GM19455 (cell line): ENCODE results near the gene NEU4.
"Not testable (repeated sequence)": the region's sequence is repeated elsewhere in the genome, so short reads cannot be mapped to it uniquely, and the experiment has no call there.

Experiments
- ATAC-seq: cut with Tn5 transposase; IDR thresholded peaks from one replicate; pipeline ENCODE4 v1.9.1; 2021; ENCODE audit not compliant: unreplicated experiment

Gene NEU4

DNA sequence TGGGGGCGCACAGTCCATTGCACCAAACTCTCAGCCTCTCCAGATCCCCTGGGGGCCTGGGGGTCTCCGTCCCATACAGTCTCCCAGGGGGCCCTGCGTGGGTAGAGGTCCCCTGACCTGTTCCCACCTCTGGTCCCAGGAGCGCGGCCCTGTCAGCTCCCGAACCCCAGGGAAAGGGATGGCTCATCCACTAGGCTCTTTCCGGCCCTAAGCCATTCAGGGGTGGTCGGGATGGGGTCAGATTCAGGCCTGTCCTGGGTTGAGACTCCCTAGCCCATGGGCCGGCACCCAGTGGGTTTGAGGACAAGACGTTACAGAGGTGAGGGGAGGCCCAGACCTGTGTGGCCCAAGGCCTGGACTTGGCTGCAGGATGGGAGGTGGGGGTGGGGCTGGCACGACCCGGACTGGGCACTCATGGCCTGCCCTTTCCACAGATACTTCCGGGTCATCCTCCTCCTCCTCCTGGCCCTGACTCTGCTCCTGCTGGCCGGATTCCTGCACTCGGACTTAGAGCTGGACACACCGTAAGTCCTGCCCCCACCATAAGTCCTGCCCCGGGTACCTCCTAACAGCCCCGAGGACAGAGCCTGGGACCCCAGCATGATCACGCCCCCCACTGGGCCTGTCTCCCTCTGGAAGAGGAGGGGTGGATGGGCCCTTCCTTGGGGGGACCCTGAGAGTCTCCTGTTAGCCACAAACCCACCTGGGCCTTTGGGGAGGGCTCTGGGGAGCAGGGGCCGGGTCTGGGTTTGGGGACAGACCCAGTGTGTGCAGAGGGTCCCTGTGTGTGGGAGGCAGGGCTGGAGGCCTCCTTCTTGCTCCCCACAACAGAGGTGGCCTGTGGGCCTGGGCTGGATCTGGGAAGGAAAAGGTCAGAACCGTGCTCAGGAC, 10.1 kb upstream of the NEU4 start:
- no peak for ATAC-seq

DNA sequence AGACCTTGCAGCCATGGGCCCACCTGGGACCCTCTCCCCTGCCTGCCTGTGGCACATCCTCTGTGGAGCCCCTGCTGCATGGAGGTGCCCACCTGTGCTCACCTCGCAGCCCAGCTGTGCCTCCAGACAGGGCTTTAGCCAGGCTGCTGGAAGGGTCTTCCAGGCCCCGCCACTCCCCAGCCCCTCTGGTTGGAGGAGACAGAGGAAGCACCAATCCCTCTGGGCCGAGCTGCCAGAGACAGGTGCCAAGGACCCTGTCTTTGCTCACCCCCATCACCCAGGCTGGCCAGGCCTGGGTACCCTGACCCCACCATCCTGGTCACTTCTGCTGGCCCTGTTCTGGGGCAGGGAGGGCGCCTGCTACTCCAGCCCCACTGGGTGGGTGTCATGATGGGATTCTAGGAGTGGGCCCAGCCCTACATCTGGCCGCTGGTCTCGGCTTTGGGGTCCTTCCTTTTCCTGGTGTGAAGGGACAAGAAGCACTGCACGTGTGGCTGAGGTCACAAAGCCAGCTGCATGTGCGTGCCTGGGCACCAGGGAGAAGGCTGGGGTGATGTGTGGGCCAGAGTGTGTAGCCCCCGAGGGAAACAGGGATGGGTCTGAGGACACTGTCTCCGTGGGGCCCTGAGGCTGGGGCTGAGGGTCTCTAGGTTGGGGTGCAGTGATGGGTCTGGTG, 9.3 kb upstream of the NEU4 start:
- ATAC-seq: no peak

DNA sequence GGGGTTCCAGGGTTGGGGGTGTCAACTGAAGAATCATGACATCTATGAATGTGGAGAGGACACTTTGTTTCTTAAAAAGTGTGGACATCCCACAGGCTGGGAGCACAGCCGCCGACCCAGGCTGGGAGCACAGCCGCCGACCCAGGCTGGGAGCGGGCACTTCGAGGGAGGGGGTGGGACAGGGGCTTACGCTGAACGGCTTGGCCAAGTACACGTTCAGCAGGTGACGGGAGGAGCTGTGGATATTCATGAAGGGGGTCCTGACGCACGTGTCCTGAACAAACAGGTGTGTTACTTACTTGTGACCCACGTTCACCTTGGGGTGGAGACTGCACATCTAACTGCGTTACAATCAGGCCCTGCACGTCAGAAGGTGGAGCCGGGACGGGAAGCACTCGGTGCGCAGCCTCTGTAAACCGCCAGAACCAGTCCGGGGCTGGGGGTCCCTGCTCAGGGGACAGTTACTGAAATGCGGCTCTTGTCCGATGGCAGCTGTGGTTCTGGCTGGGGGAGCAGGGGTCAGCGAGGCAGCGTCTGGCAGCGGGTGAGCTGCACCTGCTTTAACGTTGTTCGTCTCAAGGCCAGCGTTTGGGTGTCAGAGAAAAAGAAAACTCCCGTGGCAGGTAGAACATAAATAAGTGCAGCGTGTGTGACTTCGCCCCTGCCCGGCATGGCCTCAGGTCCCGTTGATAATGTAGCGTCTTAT, 8.6 kb upstream of the NEU4 start:
- ATAC-seq: not testable (repeated sequence)

DNA sequence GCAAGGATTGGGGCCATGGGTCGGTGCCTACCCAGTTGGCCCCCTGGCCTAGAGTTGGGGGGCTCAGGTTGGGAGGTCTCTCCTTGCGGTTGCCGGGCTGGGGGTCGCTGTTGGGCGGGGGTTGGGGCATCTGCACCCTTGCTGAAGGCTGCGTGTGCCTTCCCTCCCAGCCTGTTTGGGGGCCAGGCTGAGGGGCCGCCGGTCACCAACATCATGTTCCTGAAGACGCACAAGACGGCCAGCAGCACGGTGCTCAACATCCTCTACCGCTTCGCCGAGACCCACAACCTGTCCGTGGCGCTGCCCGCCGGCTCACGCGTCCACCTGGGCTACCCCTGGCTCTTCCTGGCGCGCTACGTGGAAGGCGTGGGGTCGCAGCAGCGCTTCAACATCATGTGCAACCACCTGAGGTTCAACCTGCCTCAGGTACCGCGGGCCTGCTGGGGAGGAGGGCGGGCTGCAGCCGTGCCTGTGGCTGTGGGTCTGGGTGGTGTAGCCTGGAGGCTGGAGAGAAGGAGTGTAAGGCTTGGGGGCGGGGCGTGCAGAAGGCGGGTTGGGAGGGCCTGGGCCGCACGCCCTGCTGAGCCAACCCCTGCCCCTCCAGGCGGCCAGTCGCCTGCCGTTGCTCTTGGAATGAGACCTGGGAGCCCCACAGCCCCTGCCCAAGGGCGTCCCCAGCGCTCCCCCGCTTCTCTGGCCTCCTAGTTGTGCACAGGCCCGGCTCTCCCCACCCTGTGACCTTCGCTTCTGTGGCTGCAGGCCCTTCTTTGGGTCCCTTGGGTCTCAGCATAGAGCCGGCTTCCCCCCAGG, 7.2 kb upstream of the NEU4 start:
- no peak for ATAC-seq

DNA sequence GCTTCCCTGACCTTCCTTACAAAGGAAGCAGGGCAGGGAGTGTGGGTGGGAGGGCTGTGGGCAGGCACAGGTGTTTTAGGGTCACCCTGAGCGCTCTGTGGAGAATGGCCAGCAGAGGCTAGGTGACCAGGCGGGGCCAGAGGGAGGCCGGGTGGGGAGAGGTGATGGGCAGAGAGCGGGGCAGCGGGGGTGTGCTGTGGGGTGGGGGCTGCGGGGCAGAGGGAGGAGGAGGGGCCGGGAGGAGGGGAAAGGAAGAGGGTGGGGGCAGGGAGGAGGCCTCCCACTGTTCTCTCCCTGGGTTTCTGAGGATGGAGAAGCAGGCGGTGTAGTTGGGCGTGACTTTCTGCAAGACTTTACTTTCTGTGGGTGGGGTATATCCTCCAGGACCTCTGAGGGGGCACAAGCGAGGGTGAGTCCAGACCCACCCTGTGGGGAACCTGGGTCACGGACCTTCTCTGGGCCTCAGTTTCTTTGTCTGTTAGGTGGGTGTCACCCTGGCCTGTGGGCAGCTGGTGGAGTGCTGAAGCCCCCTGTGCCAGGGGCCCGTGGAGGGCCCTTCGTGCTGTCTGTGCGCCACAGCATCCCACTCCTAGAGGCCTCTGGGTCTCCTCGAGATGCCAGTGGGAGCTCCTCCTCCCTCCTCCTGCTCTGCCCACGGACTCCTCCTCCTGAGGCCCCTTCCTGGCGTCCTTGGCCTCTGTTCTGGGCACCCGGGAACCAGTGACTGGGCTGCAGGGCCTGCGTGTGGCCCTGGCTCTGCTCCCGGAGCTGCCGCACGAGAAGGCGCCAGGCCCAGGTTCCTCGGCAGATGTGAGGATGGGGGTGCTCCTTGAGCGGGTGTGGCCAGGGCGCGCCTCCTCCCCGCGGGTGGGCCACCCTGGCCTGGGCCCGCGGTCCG, 6.3 kb upstream of the NEU4 start:
- ATAC-seq: no peak

DNA sequence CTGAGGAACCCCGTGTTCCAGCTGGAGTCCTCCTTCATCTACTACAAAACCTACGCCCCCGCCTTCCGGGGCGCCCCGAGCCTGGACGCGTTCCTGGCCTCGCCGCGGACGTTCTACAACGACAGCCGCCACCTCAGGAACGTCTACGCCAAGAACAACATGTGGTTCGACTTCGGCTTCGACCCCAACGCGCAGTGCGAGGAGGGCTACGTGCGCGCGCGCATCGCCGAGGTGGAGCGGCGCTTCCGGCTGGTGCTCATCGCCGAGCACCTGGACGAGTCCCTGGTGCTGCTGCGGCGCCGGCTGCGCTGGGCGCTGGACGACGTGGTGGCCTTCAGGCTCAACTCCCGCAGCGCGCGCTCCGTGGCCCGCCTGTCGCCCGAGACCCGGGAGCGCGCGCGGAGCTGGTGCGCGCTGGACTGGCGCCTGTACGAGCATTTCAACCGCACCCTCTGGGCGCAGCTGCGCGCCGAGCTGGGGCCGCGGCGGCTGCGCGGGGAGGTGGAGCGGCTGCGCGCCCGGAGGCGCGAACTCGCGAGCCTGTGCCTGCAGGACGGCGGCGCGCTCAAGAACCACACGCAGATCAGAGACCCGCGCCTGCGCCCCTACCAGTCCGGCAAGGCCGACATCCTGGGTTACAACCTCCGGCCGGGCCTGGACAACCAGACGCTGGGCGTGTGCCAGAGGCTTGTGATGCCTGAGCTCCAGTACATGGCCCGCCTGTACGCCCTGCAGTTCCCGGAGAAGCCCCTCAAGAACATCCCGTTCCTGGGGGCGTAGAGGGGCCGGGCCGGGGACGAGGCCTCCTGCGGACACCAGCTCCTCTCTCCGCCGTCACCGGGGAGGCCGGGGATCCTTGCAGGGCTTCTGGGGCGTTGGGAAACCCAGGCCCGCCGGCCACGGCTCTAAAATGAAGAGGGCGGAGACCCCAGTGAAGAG, 5.3 kb upstream of the NEU4 start:
- no peak for ATAC-seq

DNA sequence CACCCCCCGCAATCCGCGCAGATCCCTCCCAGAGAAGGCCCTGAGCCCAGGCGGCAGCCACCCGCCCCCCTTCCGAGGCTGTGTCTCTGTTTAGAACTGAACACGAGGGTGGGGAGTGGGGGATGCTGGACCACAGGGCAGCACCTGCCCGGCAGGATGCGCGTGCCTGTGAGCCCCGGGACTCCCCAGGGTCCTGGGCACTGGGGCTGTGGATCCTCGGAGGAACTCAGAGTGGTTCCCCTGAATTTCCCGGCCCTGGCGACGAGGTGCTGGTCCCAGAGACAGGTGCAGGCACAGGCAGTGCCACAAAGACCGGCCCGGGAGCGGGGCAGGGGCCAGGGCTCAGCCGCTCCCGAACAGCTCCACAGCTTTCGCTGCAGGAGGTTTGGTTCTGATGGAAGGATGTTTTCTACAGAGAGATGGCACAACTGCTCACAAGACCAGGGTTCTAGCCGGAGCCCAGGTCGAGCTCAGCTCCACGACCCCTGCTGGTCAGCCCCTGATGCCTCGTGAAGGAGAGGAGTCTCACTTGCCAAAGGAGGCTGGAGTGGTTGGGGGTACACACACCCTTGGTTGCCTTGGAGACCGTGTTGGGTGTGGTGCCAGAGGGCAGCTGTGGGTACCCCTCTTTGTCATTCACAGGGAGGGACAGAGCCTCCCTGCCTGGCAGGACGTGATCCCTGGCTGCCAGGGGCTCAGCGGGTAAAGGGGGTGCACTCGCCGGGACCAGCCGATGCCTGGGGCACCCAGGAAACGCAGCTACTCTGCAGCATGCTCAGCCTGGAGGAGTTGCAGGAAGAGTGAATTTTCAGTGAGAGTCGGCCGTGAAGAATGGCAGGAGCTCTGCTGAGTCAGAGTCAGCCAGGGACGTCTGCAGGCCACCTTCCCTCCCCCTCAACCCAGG, 4.4 kb upstream of the NEU4 start:
- ATAC-seq: no peak

DNA sequence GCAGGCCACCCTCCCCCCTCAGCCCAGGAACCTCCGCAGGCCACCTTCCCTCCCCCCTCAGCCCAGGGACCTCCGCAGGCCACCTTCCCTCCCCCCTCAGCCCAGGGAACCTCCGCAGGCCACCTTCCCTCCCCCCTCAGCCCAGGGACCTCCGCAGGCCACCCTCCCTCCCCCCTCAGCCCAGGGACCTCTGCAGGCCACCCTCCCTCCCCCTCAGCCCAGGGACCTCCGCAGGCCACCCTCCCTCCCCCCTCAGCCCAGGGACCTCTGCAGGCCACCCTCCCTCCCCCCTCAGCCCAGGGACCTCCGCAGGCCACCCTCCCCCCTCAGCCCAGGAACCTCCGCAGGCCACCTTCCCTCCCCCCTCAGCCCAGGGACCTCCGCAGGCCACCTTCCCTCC, 2.8 kb upstream of the NEU4 start:
- ATAC-seq: not testable (repeated sequence)

DNA sequence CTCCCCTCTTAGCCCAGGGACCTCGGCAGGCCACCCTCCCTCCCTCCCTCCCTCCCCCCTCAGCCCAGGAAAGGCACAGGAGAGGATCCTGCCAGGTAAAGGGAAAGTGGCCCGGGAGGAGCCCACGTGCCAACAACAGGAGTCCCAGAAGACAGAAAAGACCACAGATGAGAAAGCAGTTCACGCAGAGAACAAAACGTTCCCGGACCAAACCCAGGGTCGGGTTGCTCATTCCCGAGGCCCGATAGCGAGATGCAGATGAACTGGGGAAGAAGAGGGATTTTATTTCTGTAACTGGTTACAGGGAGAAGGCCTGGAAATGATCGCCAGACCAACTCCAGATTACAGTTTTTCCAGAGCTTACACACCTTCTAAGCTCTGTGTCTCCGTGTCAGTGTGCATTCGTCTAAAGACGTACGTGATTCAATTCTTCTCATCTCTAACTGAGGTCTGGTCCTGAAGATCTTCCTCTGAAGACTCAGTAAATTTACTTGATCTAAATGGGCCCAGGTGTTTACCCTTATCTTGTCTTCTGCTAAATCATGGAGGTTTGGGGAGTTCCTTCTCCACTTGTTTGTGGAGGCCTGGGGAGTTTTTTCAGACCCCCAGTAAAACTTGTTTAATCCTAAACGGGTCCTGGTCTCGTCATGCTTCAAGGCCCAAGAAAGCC, 807 bp upstream of the NEU4 start:
- ATAC-seq: no peak

DNA sequence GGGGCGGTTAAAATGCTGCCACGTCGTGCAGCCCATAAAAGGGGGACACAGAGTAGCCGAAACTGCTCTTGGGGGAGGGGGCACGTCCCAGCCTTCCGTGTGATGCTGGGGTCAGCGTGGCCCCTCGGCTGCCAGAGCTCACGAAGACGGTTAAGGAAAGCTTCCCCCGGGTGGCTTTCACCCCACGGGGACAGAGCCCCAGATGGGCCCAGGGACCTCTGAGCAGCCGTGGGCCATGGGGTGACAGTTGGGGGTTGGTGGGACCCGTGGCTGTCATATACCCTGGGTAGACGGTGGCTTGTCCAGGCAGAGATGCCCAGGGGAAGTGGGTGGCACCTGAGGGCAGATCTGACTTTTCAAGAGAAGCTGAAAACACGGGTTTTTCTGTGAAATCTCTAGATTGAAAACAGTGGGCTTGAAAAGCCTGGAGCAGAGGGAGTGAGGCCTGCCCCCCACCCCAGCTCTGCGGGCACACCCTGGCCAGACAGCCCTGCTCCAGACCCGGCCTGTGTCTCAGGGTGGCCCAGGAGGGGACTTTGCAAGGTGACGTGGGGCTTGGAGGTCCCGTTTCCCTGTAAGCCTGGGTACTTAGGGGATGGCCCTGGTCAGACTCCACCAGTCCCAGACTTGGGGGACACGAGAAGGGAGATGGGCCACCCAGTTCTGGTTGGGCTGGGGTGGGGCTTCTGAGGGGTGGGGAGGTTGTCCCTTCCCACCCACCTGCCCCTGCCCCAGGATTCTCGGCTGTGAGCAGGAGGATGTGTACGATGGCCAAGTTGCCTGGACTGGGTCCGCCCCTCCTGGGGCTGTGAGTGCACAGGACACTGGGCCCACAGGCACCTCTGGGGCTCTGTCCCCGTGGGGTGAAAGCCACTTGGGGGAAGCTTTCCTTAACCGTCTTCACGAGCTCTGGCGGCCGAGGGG, 652 bp downstream of the NEU4 start:
- ATAC-seq: no peak

DNA sequence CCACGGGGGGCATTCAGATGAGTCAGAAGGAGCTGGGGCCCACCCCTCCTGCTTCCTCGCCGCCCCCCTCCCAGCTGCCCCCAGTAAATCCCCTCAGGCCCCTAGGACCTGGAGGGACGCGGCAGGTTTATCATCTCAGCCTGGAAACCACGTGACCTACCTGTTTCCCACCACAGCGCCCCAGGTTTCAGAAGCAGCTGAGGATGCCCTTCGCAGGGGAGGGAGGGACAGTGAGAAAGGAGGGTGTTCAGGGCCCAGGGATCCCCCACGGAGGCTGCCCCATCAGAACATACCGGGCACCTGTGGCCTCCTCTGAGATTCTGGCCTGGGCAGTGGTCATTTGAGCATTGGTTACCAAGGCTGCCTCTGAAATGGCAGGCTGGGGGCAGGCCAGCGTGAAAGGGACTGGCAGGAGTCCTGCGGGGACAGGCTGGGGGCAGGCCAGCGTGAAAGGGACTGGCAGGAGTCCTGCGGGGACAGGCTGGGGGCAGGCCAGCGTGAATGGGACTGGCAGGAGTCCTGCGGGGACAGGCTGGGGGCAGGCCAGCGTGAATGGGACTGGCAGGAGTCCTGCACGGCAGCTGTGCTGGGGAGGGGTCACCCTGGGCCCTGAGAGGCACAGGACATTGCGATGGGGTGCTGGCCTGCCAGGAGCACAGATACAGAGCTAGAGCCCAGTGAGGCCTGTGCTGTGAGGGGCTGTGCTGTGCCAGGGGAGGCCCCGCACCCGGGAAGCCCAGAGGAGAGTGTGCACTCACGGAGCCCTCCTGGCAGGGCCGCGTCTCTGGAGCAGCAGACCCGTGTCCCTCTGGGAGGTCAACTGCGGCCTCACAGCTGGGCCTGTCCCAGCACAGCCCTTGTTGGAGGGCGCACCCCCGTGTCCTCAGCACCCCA, 1.6 kb downstream of the NEU4 start:
- ATAC-seq: no peak

DNA sequence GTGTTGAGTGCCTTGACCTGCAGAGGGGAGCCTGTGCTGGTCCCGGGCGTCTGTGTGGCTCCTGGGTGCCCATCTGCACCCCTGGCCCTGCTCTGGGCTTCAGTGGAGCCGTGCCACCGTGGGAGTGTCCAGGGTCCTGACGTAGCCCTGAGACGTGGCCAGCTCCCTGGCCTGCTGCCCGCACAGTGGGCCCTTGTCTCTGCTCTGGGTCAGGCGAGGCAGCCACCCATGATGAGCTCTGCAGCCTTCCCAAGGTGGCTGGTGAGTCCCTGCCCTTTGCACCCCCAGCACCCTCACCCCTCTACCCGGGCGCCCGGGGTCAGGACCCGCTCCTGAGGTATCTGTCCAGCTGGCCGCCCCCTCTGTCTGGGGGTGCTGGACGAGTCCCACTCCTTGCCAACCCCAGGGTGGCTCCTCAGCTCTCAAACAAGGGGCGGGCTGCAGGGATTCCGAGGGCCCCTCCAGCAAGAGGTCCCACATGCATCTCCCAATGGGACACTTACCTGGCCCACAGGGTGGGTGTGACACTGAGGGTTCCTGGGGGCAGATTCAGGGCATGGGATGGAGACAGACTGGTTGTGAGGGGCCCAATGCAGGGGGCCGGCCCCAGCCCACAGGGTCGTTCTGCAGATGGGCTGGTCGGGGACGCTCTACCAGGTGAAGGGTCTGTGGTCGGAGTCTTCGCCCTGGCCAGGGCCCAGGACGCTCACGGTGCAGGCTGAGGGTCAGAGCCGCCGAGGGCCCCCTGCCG, 2.4 kb downstream of the NEU4 start:
- ATAC-seq: no peak

DNA sequence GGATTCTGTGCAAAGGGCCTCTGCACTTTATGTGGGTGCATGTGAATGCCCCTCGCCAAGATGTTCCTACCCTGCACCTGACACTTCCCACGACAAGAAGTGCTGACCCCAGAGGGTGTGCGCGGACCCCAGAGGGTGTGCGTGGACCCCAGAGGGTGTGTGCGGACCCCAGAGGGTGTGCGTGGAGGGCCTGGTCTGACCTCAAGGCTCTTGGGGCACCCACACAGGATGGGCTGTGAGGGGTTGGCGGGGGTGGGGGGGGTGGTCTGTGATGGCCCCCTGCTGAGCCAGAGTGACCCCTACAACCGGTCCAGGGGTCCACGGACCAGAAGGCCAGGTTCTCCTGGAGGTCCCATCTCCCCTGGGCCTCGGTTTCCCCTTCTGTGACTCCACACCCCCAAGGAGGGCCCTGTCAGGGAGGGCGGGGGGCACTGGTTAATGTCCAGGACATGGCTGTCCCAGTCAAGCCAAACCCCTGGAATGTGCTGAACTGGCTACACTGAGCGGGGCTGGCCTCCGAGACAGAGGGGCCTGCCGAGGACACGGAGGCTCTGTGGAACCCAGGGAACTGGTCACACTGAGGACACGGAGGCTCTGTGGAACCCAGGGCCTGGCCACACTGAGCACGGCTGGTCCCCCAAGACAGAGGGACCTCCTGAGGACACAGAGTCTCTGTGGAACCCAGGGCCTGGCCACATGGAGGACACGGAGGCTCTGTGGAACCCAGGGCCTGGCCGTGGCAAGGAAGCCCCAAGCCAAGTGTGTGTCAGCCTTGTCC, 3.1 kb downstream of the NEU4 start:
- no peak for ATAC-seq
